Fibroblast of villous mesenchyme (primary cell): ENCODE data around the gene TARS2. TPM values are rescaled to one million over a fixed set of nuclear protein-coding genes. Genes with fewer than 3 reads are reported as not detected.
A peak's percentile ranks its signal among the peaks of the same experiment; 100 is the strongest.

Source experiments
- DNase-seq: peaks from one replicate; pipeline ENCODE4 v3.0.0-alpha.2; 2010; ENCODE audit warnings: low read depth
- H3K4me3 ChIP-seq: 2 replicates; pipeline ENCODE4 v1.5.1; 2011; ENCODE audit warnings: low read depth, mild to moderate bottlenecking, low read length
- total RNA-seq: library from RNA; depleted of rRNA; stranded (reverse); fragments of >200 nt; gene quantifications from 2 replicates; pipeline ENCODE4 v1.2.3, GENCODE V29; 2012
- TF ChIP-seq, protein P1 (sequence below): IDR thresholded peaks from 2 replicates; pipeline ENCODE4 v1.5.1; 2012; ENCODE audit warnings: low read depth, mild to moderate bottlenecking, low read length; ENCODE audit not compliant: insufficient read depth

Gene TARS2
- total RNA-seq, 1 donor, result 17.3 TPM

DNA sequence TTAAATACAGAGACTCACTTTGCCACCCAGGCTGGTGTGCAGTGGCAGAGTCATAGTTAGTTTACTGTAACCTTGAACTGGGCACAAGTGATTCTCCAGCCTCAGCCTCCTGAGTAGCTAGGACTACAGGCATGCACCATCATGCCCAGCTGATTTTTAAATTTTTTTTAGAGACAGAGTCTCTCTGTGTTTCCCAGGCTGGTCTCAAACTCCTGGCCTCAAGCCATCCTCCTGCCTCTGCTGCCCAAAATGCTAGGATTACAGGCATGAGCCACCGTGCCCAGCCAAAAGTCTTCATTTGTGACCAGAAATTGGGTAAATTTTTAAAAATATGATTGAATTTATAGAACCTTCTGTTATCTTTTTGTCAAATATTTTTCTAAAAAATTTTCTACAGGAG is 17.9 kb upstream of the TARS2 start:
- H3K4me3 ChIP-seq, result no peak overlapping the region
- TF ChIP-seq, protein P1, sequence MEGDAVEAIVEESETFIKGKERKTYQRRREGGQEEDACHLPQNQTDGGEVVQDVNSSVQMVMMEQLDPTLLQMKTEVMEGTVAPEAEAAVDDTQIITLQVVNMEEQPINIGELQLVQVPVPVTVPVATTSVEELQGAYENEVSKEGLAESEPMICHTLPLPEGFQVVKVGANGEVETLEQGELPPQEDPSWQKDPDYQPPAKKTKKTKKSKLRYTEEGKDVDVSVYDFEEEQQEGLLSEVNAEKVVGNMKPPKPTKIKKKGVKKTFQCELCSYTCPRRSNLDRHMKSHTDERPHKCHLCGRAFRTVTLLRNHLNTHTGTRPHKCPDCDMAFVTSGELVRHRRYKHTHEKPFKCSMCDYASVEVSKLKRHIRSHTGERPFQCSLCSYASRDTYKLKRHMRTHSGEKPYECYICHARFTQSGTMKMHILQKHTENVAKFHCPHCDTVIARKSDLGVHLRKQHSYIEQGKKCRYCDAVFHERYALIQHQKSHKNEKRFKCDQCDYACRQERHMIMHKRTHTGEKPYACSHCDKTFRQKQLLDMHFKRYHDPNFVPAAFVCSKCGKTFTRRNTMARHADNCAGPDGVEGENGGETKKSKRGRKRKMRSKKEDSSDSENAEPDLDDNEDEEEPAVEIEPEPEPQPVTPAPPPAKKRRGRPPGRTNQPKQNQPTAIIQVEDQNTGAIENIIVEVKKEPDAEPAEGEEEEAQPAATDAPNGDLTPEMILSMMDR, result no peak
- no peak for DNase-seq

DNA sequence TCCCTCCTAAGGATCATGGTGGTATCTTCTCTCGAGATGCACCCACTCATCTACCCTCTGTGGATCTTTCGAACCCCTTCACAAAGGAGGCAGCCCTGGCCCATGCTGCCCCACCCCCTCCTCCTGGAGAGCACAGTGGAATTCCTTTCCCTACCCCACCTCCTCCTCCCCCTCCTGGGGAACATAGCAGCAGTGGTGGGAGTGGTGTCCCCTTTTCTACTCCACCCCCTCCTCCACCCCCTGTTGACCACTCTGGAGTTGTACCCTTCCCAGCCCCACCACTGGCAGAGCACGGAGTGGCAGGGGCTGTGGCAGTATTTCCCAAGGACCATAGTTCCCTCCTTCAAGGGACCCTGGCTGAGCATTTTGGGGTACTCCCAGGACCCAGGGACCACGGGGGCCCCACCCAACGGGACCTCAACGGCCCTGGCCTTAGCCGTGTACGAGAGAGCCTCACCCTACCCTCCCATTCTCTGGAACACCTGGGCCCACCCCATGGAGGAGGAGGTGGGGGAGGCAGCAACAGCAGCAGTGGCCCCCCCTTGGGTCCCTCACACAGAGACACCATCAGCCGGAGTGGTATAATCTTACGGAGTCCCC is 14.5 kb upstream of the TARS2 start:
- TF ChIP-seq, protein P1, result no peak
- no peak overlapping the region for H3K4me3 ChIP-seq
- DNase-seq, result no peak

DNA sequence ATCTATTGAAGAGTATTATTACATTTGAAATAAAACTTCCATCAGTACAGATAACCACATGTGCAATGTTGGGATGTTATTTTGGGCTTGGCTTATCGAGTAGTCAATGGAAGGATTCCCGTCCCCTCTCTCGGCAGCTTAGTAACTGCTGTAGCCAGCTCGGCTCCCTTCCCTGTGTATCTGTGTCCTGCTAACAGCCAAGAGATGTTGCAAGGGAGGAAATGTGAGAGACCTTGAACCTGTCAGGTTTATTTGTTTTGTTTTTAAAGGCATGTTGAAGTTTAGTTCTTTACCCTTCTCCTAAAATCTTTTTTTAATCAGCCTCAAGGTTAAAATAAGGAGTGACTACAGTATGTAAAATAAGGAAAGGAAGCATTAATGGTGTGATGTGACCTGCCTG is 13.6 kb upstream of the TARS2 start:
- DNase-seq, result peak; percentile 19
- H3K4me3 ChIP-seq, result no peak overlapping the region
- TF ChIP-seq, protein P1, result no peak

DNA sequence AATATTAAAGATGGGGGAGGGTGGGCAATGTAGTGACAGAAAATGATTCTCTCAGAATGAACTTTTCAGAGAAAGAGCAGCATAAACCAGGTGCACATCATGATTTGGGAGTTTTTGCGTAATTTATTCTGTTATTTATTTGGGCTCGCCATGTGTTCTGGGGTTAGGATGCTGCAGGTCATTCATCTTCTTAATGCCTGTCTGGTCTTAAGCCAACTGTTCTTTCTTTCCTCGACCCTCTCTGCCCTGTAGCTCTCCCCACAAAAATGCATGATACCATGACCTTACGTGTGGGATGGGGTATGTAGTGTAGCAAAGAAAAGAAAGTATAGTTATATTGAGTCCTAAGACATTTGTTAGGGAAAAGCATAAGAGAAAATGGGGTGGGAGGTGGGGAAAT is 12.3 kb upstream of the TARS2 start:
- DNase-seq, result peak; percentile 33
- TF ChIP-seq, protein P1, result no peak

DNA sequence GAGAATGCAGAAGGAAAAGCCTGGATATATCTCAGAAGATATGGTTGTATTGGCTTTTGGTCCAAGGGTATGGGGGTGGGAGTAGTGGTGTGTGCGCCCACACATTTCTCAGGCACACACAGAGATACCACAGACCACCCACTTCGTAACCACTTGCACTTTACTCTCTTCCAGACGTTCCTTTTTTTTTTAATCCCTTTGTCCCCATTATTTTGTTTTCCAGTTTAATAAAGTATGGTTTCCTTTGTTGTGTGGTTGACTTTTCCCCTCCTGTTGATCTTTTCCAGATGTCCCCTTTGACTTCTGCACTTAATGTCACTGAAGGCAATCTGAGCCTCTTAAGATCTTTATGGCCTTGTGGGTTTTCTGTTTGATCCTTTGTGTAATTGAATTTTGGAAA is 10.5 kb upstream of the TARS2 start:
- peak; percentile 52 for DNase-seq
- TF ChIP-seq, protein P1, result no peak
- no peak overlapping the region for H3K4me3 ChIP-seq

More for the DNA sequence above, 12.3 kb upstream of the TARS2 start:
- no peak overlapping the region for H3K4me3 ChIP-seq

DNA sequence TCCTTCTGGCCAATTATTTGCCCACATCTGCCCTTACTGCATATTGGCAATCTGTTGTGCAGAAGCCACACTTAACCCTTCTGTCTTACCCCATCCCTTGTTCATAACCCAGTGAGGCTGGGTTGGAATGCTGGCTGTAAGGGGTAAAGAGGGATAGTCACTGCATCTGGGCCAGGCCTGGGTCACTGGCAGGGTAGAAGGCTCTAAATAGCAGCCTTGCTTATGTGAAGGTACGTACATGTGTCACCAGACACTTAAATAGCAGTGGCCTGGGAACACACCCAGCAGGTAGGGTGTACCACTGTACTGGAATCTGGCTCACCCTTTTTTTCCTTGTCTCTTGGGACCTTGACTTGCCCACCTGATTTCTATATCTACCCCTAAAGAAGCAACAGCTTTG is 9.9 kb upstream of the TARS2 start:
- TF ChIP-seq, protein P1, result no peak
- H3K4me3 ChIP-seq, result no peak overlapping the region
- DNase-seq, result no peak

DNA sequence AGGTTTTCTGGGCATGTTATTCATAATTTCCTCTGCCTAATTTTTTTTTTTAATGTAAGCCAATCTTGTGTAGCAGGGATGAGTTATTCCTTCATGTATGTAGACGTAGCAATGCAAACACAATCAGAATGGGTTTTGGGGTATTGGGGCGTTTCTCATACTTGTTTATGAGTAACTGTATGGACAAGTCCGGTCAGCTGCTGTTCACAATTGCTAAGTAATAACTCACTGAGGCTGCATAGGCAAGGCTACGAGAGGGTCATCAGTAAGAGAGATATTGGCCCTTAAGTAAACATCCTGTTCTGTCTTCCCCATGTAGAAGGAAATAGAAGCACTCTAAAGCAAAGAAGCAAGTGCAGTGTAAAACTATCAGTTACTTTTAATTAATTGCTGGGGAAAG is 9.5 kb upstream of the TARS2 start:
- peak; percentile 61 for DNase-seq
- no peak overlapping the region for H3K4me3 ChIP-seq
- TF ChIP-seq, protein P1, result no peak
